ENCODE measurements around the gene SEMA4B.

SEMA4B gene

GRCh38 chr15:90225504-90226234, 24.5 kb downstream of the SEMA4B start:
- TF ChIP-seq CTCF (IDR thresholded peaks at IDR 0.05; ENCODE audit: low read depth, low read length, poor library complexity, severe bottlenecking) (no peak), EZH2phosphoT487 (IDR thresholded peaks at IDR 0.05; ENCODE audit: borderline replicate concordance, low read length) (no peak)
- Histone ChIP-seq H3K9me2 (replicated peaks; ENCODE audit: control insufficient read depth, low read length) (no peaks in the 10 kb centered on the region), H3K36me3 (ENCODE audit: control insufficient read depth, low read length) (peaks cover 27% of the 10 kb centered on the region), H3K9me3 (ENCODE audit: control insufficient read depth, insufficient read depth, low read length) (no peaks in the 10 kb centered on the region), H3K4me3 (ENCODE audit: low read length) (no peak overlapping the region), H3K27me3 (ENCODE audit: control insufficient read depth, low read length) (no peaks in the 10 kb centered on the region), H3F3A (ENCODE audit: control insufficient read depth, insufficient read depth) (no peaks in the 10 kb centered on the region), H3K27ac (ENCODE audit: low read depth, low read length) (no peak overlapping the region), H4K20me1 (ENCODE audit: control insufficient read depth, insufficient read depth, low read depth, low read length) (no peaks in the 10 kb centered on the region), H3K4me2 (ENCODE audit: low read length) (no peak overlapping the region), H3K79me2 (ENCODE audit: control insufficient read depth, low read length) (no peaks in the 10 kb centered on the region), H3K4me1 (ENCODE audit: control insufficient read depth, low read length) (peaks cover 10% of the 10 kb centered on the region)

GRCh38 chr15:90227336-90227735, 26.2 kb downstream of the SEMA4B start:
- no peak for TF ChIP-seq CTCF (IDR thresholded peaks at IDR 0.05; ENCODE audit: low read depth, low read length, poor library complexity, severe bottlenecking)
- TF ChIP-seq EZH2phosphoT487 (IDR thresholded peaks at IDR 0.05; ENCODE audit: borderline replicate concordance, low read length), result no peak
- Histone ChIP-seq H3K9me3 (ENCODE audit: control insufficient read depth, insufficient read depth, low read length) (no peaks in the 10 kb centered on the region), H3F3A (ENCODE audit: control insufficient read depth, insufficient read depth) (0 out of 2 replicates have a peak, but pooled peaks cover 2% of the 10 kb centered on the region), H3K79me2 (ENCODE audit: control insufficient read depth, low read length) (peaks cover 11% of the 10 kb centered on the region), H3K9me2 (replicated peaks; ENCODE audit: control insufficient read depth, low read length) (no peaks in the 10 kb centered on the region), H3K4me1 (ENCODE audit: control insufficient read depth, low read length) (peaks cover 20% of the 10 kb centered on the region), H3K4me3 (ENCODE audit: low read length) (no peak overlapping the region), H3K27me3 (ENCODE audit: control insufficient read depth, low read length) (no peaks in the 10 kb centered on the region), H3K36me3 (ENCODE audit: control insufficient read depth, low read length) (peaks cover 36% of the 10 kb centered on the region), H4K20me1 (ENCODE audit: control insufficient read depth, insufficient read depth, low read depth, low read length) (no peaks in the 10 kb centered on the region), H3K4me2 (ENCODE audit: low read length) (no peak overlapping the region), H3K27ac (ENCODE audit: low read depth, low read length) (no peak overlapping the region)

GRCh38 chr15:90227816-90228772, 27.0 kb downstream of the SEMA4B start:
- peaks cover 38% of the 10 kb centered on the region for H3K36me3 ChIP-seq (ENCODE audit: control insufficient read depth, low read length)
- H4K20me1 ChIP-seq (ENCODE audit: control insufficient read depth, insufficient read depth, low read depth, low read length), result no peaks in the 10 kb centered on the region

More at GRCh38 chr15:90227816-90228772, 27.0 kb downstream of the SEMA4B start:
- peaks cover 28% of the 10 kb centered on the region for H3K4me1 ChIP-seq (ENCODE audit: control insufficient read depth, low read length)
- no peaks in the 10 kb centered on the region for H3K9me2 ChIP-seq (replicated peaks; ENCODE audit: control insufficient read depth, low read length)
- H3K79me2 ChIP-seq (ENCODE audit: control insufficient read depth, low read length), result peaks cover 18% of the 10 kb centered on the region
- H3F3A ChIP-seq (ENCODE audit: control insufficient read depth, insufficient read depth), result 0 out of 2 replicates have a peak, but pooled peaks cover 2% of the 10 kb centered on the region
- H3K27me3 ChIP-seq (ENCODE audit: control insufficient read depth, low read length), result no peaks in the 10 kb centered on the region
- no peaks in the 10 kb centered on the region for H3K9me3 ChIP-seq (ENCODE audit: control insufficient read depth, insufficient read depth, low read length)
- H3K4me3 ChIP-seq (ENCODE audit: low read length), result no peak overlapping the region
- TF ChIP-seq CTCF (IDR thresholded peaks at IDR 0.05; ENCODE audit: low read depth, low read length, poor library complexity, severe bottlenecking) (no peak), EZH2phosphoT487 (IDR thresholded peaks at IDR 0.05; ENCODE audit: borderline replicate concordance, low read length) (no peak)
- no peak overlapping the region for H3K27ac ChIP-seq (ENCODE audit: low read depth, low read length)
- no peak overlapping the region for H3K4me2 ChIP-seq (ENCODE audit: low read length)
